ENCODE measurements around the gene MDFIC2.
"Not testable (repeated sequence)": the region's sequence is repeated elsewhere in the genome, so short reads cannot be mapped to it uniquely, and the experiment has no call there.

MDFIC2 gene

DNA sequence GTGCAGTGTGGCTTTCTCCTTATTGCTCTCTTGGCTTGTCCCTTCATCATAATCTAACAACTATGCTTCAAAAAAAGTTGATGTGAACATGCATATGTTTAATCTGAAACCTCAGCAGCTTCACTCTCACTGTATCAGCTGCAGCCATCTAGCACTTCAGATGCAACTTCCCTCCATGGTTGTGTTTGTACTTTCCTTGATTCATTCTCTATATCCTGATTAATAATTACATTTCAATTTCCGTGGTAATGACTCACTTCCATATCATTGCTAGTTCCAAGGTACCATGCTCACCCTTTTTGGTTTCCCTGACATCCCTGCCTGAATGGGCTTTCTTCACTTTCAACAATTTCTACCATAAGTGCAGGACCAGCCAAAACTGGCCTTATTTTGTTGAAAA lies 51.2 kb downstream of the MDFIC2 start:
- no peak for DNase-seq (ENCODE audit: low read depth, low spot score)

DNA sequence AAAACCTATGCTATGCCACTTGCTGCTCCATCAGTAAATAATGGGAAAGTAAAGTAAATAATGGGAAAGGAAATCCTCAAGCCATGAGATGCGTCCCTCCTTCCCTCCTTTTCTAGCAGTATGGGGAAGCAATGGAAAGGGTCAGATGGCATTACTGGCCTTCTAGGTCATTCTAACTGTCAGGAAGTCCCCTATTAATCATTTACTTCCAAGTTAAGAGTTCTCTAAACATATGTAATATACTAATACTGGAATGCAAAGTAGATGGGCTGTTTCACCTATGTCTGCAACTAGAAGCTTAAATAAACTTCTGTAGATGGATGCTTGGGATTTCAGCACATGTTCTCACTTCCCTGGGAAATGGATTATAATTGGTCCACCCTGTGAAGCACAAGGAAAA lies 55.9 kb downstream of the MDFIC2 start:
- DNase-seq (ENCODE audit: low read depth, low spot score) = no peak

DNA sequence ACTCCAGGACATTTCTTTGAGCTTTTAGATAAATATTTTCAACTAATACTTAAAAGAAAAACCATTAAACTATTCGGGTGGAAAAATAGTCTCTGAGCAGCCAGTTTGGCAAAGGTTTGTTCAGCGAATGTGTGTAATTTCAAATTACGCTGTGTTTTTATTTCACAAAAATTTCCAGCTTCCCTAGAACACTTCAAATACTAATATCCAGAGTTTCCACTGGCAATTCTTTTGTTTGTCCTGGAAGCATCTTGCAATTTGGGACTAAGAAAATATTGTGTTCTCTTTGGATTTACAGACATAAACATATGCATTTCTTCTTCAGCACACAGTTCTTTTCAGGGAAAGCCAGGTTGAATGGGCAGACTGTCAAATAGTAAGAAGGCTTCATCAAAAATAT lies 61.9 kb downstream of the MDFIC2 start:
- DNase-seq (ENCODE audit: low read depth, low spot score) = no peak

DNA sequence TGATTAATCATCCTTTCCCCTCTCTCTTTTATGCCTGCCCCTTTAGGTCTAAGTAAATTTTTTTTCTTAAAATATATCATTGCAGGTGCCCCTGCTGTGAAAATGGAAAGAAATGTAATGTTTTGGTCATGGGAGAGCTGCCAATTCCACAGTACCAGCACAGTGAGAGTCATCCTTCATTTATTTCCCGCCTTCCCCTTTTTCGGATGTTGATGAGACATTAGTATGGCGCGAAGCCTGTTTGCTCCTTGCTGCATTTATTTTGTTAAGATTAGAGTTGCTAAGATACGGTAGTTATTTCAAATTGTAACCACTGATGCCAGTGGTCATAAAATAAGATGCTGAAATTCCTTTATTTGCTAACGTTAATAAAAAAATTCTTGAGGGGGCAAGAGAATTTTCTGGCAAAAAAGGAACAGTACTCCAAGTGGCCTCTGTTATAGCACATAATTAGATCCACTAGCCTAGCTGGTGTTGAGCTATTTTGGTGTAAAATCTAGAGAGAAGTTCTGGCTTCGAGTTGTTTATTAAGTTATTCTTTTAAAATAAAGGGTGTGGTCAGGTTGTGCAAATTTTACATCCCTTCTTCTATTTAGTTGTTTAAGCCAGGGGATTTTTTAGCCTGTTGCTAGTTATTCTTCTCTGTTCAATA lies 62.8 kb downstream of the MDFIC2 start:
- DNase-seq (ENCODE audit: low read depth, low spot score) = no peak

DNA sequence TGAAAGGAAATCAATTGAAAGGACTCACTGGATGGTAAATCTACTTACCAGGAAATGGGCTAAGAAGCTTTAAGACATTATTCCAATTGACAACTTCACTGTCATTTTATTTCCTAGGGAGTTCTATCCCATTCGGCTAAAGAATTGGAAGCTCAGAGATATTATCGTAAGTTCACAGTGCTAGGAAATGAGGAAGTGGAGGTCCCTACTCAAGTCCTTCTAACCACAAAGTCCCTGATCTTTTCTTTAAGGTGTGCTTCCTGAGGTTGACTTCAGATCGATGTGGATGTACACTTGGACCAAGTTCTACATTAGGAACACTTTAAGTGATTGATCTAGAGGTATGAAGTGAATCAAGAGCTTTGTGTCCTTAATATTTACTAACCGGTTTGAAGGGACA lies 63.6 kb downstream of the MDFIC2 start:
- DNase-seq (ENCODE audit: low read depth, low spot score) = no peak

DNA sequence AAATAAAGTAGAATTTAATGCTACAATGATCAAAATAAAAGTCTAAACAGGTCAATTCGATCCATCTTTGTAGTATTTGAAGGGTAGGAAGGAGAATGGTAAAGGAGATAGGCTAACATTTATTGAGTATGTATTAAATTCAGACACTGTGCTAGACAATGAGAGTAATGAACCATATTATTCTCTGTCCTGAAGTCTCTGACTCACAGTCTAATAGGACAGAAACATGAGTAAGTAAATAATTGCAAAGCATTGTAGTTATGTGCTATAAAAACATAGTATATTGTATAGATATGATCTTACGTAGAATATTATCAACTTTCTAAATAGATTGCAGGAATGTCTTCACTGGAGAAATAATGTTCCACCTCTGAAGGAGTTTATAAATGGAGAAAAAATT lies 64.5 kb downstream of the MDFIC2 start:
- no peak for DNase-seq (ENCODE audit: low read depth, low spot score)

DNA sequence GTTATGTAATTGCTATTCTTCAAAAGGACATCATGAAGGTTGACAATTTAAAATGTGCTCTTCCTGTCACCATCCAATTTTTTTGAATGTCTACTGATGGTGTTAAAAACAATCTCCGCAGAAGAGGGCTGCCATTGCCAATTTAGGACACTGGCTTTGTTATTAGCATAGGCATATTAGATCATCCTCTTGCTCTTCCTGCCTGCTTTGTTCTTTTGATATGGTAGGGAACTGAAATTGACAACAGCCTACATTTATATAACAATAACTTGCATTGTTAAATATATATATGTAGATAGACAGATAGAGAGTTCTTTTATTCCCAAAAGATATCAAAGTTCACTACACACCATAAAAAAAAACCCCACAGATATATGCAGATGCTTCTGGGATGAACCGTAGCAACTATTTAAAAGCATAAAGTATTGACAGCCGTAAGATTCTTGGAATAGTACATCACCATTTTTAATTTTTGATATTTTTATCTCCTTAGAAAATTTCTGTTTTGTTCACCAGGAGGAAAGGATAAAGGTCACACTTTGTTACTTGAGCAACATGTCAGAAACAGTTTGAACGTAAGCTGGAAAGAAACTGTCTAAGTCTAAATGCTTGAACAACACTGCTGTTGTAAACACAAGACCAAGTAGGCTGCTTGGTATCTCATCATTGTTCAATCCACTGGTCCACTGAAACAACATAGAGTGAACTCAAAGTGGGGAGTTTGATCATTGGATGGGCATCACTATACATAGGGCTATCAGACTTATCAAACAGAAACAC lies 66.5 kb downstream of the MDFIC2 start:
- no peak for DNase-seq (ENCODE audit: low read depth, low spot score)

DNA sequence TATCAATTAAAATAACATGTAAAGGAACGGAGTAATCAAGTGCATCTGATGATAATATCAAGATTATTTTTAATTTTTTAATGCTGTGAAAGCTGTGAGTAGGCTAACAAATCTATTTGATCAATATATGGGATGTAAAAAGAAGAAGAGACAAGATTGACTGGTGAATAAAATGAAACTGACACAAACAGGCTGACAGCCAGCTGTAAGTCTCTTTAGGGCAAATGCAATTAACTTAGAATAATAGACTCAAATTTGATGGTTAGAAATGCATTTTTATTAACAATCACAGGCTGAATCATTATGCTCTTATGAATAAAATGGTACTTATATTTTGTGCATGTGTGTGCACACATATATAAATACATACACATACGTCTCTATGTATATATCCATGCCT lies 68.0 kb downstream of the MDFIC2 start:
- DNase-seq (ENCODE audit: low read depth, low spot score) = no peak

DNA sequence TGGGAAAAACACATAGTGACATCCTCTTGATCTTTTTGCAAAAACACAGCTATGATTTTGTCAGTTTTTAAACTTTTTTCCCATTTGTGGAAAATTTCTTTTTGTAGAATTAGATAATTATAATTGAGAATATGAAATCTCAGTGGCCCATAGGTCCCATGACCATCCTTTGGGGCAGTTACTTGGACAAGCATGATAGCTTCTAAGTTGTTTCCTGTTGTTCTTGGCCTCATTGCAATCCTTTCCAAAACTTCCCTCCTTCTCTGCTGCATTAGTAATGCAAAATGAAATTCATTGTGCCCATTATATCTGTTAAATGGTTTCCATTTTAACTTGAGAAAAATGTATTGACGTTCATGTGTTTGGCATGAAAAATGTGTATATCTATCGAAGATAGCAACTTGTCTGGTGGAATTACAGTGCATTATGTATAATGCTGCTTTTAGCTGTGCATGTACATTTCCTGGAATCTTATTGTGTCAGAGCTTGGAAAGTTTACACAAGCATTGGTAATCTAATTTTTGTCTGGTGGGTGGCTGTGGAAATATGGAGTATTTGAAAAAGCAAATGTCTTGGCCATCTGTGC lies 70.0 kb downstream of the MDFIC2 start:
- no peak for DNase-seq (ENCODE audit: low read depth, low spot score)

DNA sequence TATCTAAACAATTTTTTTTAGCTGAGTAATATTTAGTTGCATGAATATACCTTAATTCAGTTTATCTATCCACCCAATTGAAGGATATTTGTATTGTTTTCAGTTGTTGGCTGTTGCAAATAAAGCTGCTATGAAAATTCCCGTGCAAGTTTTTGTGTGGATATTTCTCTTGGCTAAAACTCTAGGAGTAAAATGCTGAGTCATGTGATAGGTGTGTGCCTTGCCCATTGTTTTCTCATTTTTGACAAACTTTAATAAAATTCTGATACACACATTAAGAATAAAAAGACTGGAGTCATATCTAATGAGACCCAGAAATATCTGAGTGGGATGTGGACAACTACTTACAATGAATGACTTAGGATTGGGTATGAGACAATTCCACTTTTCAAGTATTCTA lies 78.6 kb downstream of the MDFIC2 start:
- no peak for DNase-seq (ENCODE audit: low read depth, low spot score)

DNA sequence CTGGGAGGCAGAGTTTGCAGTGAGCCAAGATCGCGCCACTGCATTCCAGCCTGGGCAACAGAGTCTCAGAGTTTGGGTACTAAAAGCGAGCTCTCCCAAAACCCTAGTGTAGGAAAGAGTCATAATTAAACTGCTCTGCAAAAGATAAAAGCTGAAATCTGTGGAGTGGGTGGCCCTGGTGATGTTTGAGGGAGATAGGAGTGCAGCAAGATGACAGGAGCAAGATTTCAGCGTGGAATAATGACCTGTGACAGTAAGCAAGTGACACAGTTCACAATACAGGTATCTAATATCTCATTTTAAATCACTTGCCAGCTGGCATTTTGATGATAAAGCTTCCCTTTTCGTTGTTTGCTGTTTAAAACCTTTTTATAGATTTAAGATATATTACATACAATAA lies 79.3 kb downstream of the MDFIC2 start:
- DNase-seq (ENCODE audit: low read depth, low spot score) = no peak

DNA sequence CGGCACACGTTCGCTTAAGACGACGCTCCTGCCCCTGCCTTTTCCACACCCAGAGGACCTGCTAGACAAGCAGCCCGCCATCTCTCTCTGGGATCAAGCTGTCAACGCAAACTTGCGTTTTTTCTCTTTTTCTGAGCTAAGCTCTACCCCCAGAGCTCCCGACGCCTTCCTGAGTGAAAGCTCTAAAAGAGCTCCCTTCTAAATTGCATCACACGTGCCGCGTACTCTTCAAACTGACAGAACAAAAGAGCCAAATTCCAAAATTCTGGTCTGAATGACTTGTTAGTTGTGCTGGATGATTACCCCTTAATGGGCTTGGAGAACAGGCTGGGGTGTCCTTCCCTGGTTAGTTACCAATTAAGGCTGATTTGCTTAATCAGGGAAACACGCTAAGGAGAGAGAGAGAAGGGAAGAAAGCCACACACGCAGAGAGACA lies 81.2 kb downstream of the MDFIC2 start:
- DNase-seq (ENCODE audit: low read depth, low spot score) = no peak

DNA sequence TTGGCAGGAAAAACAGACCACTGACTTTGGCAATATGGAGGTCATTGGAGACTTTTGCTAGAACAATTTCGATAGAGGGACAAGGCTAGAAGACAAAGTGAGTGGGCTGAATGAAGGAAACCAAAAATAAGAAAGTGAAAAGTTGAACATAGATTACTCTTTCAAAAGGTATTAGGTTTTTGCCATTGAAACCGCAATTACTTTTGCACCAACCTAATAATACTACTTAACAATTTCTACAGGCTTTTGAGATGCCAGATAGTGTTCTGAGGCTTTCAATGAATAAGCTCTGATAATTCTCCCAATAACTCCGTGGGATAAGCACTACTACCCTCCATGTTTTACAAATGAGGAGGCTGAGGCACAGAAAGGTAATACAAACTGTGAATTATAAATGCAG lies 85.0 kb downstream of the MDFIC2 start:
- no peak for DNase-seq (ENCODE audit: low read depth, low spot score)

DNA sequence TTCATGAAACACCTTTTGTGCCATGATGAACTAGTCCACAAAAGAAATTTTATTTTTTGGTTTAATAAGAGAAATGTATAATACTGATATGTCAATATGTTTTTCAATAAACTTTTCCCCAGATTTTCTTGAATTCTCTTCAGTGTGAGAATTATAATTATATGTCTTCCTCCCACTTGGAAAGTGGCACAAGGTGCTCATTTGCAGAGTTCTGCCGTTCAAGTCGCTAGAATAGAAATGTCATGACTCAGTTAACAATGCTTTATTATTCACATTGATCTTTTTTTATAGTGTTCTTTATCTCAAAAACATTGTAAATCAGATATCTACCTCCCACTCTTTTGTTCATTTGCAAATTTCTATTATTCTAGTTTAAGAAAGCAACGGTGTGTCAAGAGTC lies 87.3 kb downstream of the MDFIC2 start:
- no peak for DNase-seq (ENCODE audit: low read depth, low spot score)

DNA sequence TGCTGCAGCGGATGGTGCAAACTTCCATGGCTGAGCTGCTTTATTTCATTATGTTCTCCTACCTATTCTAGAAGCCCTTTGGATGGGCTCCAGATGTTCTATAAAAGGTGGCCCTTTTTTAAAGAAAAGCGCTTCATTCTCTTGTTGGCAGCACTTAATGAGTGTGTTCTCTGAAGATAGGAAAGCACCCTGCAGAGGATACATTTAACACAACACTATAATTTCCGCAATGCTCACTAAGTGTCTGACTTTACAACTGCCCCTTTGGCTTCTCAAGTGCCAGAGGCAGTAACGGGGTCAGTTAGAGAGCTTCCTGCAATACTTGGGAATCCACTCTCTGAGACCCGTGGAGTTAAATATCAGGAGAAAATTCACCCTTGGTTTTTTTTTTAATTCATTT lies 88.1 kb downstream of the MDFIC2 start:
- no peak for DNase-seq (ENCODE audit: low read depth, low spot score)

DNA sequence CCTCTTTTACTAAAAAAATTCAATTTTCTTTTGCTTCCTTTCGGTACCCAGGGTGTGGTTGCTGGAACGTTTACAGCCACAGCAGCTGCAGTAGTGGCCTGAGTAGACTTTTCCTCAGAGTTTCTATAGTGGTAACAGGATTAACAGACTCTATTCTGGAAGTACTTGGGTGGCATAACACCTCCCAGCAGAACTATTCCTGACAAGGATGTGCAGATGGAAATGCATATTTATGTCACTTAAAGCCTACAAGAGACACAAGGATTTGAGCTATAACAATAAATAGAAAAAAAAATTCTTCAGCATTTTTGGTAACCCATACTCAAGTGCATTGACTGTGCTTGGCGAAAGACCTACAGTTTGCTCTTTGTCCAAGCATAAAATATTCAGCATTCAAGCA lies 94.0 kb downstream of the MDFIC2 start:
- no peak for DNase-seq (ENCODE audit: low read depth, low spot score)

DNA sequence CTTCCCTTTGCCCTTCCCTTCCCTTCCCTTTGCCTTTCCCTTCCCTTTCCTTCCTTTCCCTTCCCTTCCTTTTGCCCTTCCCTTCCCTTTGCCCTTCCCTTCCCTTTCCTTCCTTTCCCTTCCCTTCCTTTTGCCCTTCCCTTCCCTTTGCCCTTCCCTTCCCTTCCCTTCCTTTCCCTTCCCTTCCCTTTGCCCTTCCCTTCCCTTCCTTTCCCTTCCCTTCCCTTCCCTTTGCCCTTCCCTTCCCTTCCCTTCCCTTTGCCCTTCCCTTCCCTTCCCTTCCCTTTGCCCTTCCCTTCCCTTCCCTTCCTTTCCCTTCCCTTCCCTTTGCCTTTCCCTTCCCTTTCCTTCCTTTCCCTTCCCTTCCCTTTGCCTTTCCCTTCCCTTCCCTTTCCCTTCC lies 101.2 kb downstream of the MDFIC2 start:
- DNase-seq (ENCODE audit: low read depth, low spot score) = not testable (repeated sequence)

DNA sequence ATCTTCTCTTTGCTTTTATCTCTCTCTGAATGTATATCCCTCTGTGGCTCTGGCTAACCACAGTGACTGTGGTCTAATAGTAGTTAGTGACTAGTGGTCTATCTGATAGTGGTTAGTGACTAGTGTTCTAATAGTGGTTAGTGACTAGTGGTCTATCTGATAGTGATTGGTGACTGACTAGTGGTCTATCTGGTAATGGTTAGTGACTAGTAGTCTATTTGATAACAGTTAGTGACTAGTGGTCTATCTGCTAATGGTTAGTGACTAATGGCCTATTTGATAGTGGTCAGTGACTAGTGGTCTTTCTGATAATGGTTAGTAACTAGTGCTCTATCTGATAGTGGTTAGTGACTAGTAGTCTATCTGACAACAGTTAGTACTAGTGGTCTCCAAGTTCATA lies 110.5 kb downstream of the MDFIC2 start:
- no peak for DNase-seq (ENCODE audit: low read depth, low spot score)

DNA sequence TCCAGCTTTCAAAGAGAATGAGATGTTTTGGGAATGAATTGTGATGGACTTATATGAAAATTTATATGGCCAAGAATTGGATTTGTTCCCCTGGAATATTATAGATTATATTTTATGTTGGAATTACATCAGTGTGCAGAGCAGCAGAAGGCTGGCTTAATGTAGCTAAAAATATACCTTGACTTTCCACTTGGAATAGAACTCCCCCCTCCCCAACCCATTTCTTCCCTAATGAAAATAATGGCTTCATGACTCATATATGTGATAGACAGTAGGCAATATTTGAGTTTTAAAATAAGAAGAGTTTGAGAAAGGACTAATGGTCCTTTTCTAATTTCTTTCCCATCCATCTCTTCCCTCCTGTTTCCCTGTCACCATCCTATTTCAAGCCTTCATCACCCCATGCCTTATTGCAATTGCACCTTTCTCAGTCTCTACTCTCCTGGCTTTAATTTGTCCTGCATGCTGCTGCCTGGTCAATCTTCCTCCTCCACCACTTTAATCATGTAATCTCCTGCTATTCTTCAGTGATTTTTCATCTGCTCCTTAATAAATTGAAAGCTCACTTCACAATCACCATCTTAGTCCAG lies 122.5 kb downstream of the MDFIC2 start:
- no peak for DNase-seq (ENCODE audit: low read depth, low spot score)

DNA sequence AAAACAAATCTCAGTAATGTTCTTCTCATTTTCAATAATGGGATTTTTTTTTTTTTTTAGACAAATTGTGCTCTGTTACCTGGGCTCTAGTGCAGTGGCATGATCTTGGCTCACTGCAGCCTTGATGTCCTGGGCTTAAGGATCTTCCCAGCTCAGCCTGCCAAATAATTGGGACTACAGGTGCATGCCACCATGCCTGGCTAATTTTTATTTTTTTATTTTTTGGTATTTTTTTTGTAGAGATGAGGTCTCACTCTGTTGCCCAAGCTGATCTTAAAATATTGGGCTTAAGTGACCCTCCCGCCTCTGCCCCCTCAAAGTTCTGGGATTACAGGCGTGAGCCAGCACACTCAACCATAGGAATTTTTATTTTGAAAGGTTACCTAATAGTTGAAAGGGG lies 126.2 kb downstream of the MDFIC2 start:
- DNase-seq (ENCODE audit: low read depth, low spot score) = no peak

DNA sequence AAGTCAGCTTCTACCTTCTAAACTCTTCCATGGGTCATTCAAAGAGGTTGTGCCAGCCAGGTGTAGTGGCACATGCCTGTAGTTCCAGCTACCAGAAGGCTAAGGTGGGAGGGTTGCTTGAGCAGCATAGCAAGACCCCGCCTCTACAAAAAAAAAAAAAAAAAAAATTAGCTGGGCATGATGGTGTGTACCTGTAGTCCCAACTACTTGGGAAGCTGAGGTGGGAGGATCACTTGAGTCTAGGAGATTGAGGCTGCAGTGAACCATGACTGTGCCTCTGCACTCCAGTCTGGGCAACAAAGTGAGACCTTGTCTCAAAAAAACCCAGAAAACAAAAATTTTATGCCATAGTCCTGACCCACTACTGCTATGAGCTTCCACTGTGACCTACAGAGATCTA lies 126.8 kb downstream of the MDFIC2 start:
- DNase-seq (ENCODE audit: low read depth, low spot score) = no peak

DNA sequence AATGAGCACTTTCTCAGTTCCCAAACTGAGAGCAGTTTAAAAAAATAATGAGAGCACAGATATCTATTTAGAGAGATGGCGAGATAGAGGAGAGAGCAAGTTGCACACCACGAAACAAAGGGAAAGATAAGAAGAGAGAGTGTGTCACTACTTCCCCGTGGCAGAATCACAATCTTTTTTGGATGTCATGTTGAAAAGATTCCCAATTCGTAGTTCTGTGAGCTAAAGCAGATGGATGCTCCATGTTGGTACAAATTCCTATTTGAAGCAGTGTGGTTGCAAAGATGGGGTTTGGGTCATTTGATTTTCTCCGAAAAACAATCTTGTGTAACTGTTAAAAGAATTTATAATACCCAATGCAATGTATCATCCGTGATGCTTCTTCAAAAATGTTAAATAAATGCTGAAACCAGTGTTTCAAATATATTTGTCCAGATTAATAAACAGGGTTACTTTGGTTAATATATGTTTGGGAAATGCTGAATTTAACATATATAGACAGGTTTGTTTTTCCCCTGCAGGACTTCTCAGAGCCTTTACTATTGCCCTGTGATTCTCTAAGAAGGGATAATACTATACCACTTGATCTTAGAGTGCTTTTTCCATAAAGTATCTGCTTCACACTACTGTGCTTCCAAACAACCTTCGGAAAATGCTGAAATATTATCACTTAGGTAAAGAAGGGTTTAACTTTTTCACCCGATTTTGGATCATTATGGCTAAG lies 128.5 kb downstream of the MDFIC2 start:
- no peak for DNase-seq (ENCODE audit: low read depth, low spot score)

Data from activated CD4-positive, CD25-positive, alpha-beta regulatory T cell treated with anti-CD3 and anti-CD28 coated beads, Interleukin-2, amount 50 U/mL, for 16 hours (primary cell).